Endometrial microvascular endothelial cells (primary cell): ENCODE data around the gene SLC66A3. TPM values are rescaled to one million over a fixed set of nuclear protein-coding genes. Genes with fewer than 3 reads are reported as not detected.

Source experiments
- in situ Hi-C: cut with HindIII; loops from 2 replicates; pipeline ENCODE4 v1.10.0; 2017; ENCODE audit warnings: low sequenced_read_pairs, low pct_unique_long_range_greater_than_20kb; ENCODE audit errors: inconsistent ontology term
- total RNA-seq: library from RNA; depleted of rRNA; stranded (reverse); fragments of >200 nt; gene quantifications from one replicate; pipeline ENCODE4 v1.2.3, GENCODE V29; 2015; ENCODE audit errors: inconsistent ontology term

SLC66A3 gene
- total RNA-seq, result 43.8 TPM

- in situ Hi-C loops, result no loop called here
Observed at GRCh38 chr2:11155381-11156035, at the start of gene SLC66A3. Gene SLC66A3, plus strand, starts transcription at chr2:11155467. Its CDS starts 80 bp downstream, at chr2:11155547.

GRCh38 chr2:11109002-11109401 lies 46.3 kb upstream of the SLC66A3 start:
- in situ Hi-C loops, result no loop called here

GRCh38 chr2:11112870-11113428 lies 42.3 kb upstream of the SLC66A3 start:
- in situ Hi-C loops, result no loop called here

GRCh38 chr2:11117776-11118175 lies 37.5 kb upstream of the SLC66A3 start:
- in situ Hi-C loops, result no loop called here

GRCh38 chr2:11118761-11119160 lies 36.5 kb upstream of the SLC66A3 start:
- in situ Hi-C loops, result no loop called here

GRCh38 chr2:11121099-11121822 lies 34.0 kb upstream of the SLC66A3 start:
- in situ Hi-C loops, result no loop called here

- in situ Hi-C loops, result no loop called here
Observed at GRCh38 chr2:11121823-11122155, 33.5 kb upstream of the SLC66A3 start.

DNA sequence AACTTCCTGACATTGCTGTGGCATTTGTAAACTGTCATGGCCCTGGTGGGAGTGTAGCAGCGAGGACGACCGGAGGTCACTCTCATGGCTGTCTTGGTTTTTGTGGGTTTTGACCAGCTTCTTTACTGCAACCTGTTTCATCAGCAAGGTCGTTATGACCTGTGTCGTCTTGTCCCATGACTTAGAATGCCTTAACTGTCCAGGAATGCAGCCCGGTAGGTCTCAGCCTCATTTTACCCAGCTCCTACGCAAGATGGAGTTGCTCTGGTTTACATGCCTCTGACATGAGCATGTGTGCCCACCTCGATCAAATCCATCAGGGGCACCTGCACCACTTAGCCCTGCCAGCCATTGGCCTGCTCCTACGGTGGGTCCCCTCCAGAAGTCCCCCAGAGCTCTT lies 32.9 kb upstream of the SLC66A3 start:
- in situ Hi-C loops, result no loop called here

- in situ Hi-C loops, result no loop called here
Observed at GRCh38 chr2:11123001-11123809, 32.1 kb upstream of the SLC66A3 start.

DNA sequence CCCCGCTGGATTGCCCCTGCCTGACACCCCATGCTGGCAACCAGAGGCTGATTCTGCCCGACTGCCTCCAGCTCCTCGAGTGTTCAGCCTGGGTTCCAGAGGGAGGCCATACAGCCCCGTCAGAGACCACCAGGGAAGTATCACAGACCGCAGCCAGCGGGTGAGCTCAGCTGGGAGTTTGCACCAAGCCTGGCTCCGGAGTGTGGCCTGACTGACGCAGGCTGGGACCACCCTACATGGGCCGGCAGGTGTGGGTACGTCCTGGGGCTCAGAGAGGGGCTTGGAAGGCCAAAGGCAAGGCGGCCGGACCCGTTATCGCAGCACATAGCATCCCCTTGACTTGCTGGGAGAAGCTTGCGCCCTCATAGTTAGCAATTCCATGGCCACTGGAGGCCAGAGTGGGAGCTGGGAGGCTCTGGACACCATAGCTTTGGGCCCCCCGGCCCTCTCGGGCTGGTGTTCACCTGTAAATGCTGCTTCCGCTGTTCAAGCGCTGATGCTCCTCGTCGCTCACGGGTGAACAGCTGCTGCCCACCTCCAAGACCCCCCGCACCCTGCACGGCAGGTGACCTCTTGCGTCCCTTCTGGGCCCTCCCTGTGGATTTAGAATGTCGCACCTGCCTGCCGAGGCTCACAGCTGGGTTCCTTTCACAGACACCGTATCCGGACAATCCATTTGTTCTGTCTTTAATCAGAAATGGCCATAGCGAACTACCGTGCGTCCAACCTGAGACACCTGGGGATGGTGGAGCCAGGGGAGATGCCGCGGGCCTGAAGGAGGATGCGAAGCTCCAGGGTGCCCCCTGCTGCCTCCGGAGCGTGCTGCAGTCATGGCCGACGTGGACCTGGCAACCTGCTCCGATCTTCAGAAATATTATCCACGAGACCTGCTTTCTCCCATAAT lies 31.2 kb upstream of the SLC66A3 start:
- in situ Hi-C loops, result no loop called here

DNA sequence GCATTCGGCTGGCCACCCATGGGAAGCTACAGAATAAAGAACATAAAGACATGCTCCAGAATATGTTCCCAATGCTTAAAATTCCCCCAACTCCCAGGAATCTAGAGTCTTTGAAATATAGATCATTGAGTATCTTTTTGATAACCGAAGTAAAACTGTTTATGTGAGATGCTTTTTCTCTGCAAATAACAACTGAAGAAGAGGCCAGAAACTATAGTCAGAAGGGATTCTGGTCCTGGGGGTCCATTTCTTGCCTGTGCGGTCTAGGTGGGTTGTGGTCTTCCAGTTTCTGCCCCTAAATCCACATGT lies 30.6 kb upstream of the SLC66A3 start:
- in situ Hi-C loops, result no loop called here

GRCh38 chr2:11127761-11128160 lies 27.5 kb upstream of the SLC66A3 start:
- in situ Hi-C loops, result no loop called here

DNA sequence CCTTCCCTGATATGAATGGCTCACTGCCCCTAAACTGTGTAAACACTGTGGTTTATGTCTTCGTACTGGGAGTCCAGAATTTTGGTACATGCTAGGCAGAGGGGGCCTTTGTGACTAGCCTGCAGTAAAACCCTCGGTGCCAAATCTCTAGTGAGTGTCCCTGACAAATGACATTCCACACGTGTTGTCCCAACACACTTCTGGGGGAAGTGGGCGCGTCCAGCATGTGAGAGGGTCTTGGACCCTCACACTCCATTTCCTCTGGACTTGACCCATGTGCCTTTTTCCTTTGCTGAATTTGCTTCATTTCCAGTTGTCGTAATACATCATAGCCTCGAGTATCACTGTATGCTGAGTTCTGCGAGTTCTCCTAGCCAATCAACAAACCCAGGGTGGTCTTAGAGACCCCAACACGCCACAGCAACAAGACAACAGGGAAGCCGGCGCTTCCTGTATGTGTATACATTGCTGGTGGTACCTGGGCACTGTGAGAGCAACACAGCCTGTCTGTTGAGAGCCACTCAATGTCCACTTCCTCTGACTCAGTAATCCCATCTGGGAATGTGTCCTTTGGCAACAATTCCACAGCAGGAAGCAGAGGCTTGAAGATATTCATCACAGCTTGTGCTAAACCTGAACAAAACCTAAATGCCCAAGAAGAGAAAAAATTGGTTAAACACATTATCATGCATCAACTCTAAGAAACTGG lies 26.9 kb upstream of the SLC66A3 start:
- in situ Hi-C loops, result no loop called here

GRCh38 chr2:11129598-11130449 lies 25.4 kb upstream of the SLC66A3 start:
- in situ Hi-C loops, result no loop called here

GRCh38 chr2:11131166-11131920 lies 23.9 kb upstream of the SLC66A3 start:
- in situ Hi-C loops, result no loop called here

- in situ Hi-C loops, result no loop called here
Observed at GRCh38 chr2:11132036-11132671, 23.1 kb upstream of the SLC66A3 start.
